Measurements from ENCODE around the gene RAET1E.
"Not testable (repeated sequence)": the region's sequence is repeated elsewhere in the genome, so short reads cannot be mapped to it uniquely, and the experiment has no call there.

RAET1E gene

GRCh38 chr6:149925974-149926777, 28.3 kb upstream of the RAET1E start:
- FAIRE-seq, result no peak

- FAIRE-seq, result no peak
Measured at GRCh38 chr6:149925253-149925973, 27.5 kb upstream of the RAET1E start.

- FAIRE-seq, result no peak
Measured at GRCh38 chr6:149924933-149925252, 27.0 kb upstream of the RAET1E start.

GRCh38 chr6:149924206-149924932, 26.5 kb upstream of the RAET1E start:
- FAIRE-seq, result no peak

- no peak for FAIRE-seq
Measured at GRCh38 chr6:149923327-149923986, 25.5 kb upstream of the RAET1E start.

GRCh38 chr6:149922642-149923326, 24.9 kb upstream of the RAET1E start, which contains the start of gene RAET1G:
Gene RAET1G (minus strand): TSS chr6:149923121. CDS start chr6:149923010, 111 bp downstream.
- FAIRE-seq, result no peak

- FAIRE-seq, result not testable (repeated sequence)
Measured at GRCh38 chr6:149922091-149922490, 24.2 kb upstream of the RAET1E start.

GRCh38 chr6:149921361-149921760, 23.4 kb upstream of the RAET1E start:
- FAIRE-seq, result no peak

GRCh38 chr6:149919834-149920225, 21.9 kb upstream of the RAET1E start:
- no peak for FAIRE-seq

- FAIRE-seq, result not testable (repeated sequence)
Measured at GRCh38 chr6:149919126-149919833, 21.4 kb upstream of the RAET1E start.

- FAIRE-seq, result no peak
Measured at GRCh38 chr6:149918151-149918905, 20.4 kb upstream of the RAET1E start.

- FAIRE-seq, result no peak
Measured at GRCh38 chr6:149917679-149918078, 19.8 kb upstream of the RAET1E start.

GRCh38 chr6:149915970-149916865, 18.3 kb upstream of the RAET1E start:
- no peak for FAIRE-seq

- no peak for FAIRE-seq
Measured at GRCh38 chr6:149913540-149914240, 15.8 kb upstream of the RAET1E start.

GRCh38 chr6:149913085-149913484, 15.2 kb upstream of the RAET1E start:
- no peak for FAIRE-seq

GRCh38 chr6:149912680-149913079, 14.8 kb upstream of the RAET1E start:
- not testable (repeated sequence) for FAIRE-seq

- no peak for FAIRE-seq
Measured at GRCh38 chr6:149910721-149911151, 12.8 kb upstream of the RAET1E start.

GRCh38 chr6:149909701-149910470, 12.0 kb upstream of the RAET1E start:
- no peak for FAIRE-seq

All from TTC549 (cell line).